Astrocyte (in vitro differentiated cells and primary cell): ENCODE data around the gene ELOVL2.

Experiments used
- EZH2 ChIP-seq: IDR thresholded peaks from 2 replicates; pipeline ENCODE4 v1.6.1; 2012; ENCODE audit warnings: mild to moderate bottlenecking, low read length, inconsistent platforms; ENCODE audit not compliant: insufficient read depth
- TF ChIP-seq, protein P1 (sequence below): IDR thresholded peaks from 2 replicates; pipeline ENCODE4 v1.5.1; 2011; ENCODE audit warnings: low read depth, mild to moderate bottlenecking, inconsistent platforms, low read length, moderate library complexity; ENCODE audit not compliant: insufficient read depth

DNA sequence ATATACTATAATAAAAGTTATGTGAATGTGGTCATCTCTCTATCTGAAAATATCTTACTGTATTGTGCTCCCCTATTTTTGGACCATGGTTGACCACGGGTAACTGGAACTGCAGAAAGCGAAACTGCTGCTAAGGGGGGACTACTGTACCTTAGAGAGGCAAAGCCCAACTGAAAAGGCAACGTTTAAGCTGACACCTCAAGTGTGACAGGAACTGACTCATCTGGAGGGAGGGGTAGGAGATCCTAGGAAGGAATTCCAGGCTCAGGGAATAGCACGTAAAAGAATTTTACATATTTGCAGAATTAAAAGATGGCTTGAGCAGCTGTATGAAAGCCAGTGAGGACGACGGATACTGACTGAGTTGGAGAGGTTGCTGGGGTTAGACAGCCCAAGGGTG lies 34.8 kb downstream of the ELOVL2 start:
- TF ChIP-seq, protein P1, sequence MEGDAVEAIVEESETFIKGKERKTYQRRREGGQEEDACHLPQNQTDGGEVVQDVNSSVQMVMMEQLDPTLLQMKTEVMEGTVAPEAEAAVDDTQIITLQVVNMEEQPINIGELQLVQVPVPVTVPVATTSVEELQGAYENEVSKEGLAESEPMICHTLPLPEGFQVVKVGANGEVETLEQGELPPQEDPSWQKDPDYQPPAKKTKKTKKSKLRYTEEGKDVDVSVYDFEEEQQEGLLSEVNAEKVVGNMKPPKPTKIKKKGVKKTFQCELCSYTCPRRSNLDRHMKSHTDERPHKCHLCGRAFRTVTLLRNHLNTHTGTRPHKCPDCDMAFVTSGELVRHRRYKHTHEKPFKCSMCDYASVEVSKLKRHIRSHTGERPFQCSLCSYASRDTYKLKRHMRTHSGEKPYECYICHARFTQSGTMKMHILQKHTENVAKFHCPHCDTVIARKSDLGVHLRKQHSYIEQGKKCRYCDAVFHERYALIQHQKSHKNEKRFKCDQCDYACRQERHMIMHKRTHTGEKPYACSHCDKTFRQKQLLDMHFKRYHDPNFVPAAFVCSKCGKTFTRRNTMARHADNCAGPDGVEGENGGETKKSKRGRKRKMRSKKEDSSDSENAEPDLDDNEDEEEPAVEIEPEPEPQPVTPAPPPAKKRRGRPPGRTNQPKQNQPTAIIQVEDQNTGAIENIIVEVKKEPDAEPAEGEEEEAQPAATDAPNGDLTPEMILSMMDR, result no peak
- TF ChIP-seq EZH2, result no peak
